K562 (cell line): Measurements from ENCODE around the gene GRK3. TPM values are rescaled to one million over a fixed set of nuclear protein-coding genes. Genes with fewer than 3 reads are reported as not detected.
A peak's percentile ranks its signal among the peaks of the same experiment; 100 is the strongest.

Experiments used
- BHLHE40 ChIP-seq: IDR thresholded peaks from 2 replicates; pipeline ENCODE4 v1.6.1; 2011; ENCODE audit warnings: low read length, improper control_type of control experiment
- BRCA1 ChIP-seq, 2 experiments: fragments of 450-650 bp in 1 of 2; sonication (generic) in 1 of 2; formaldehyde crosslinking in 1 of 2; IDR thresholded peaks; 2 replicates each; pipeline versions ENCODE4 v1.5.0 to v1.6.1; 2017 to 2020; ENCODE audit warnings: mild to moderate bottlenecking in 1 of 2, missing genetic modification reagents in 1 of 2
- CTBP1 ChIP-seq: fragments of 450-650 bp; IDR thresholded peaks from 2 replicates; pipeline ENCODE4 v1.6.1; 2016; ENCODE audit warnings: borderline replicate concordance
- ESRRA ChIP-seq: fragments of 450-650 bp; IDR thresholded peaks from 2 replicates; pipeline ENCODE4 v1.6.1; 2014; ENCODE audit warnings: low read depth, mild to moderate bottlenecking, moderate library complexity, borderline replicate concordance
- HDAC3 ChIP-seq: fragments of 450-650 bp; IDR thresholded peaks from 2 replicates; pipeline ENCODE4 v1.6.1; 2018; ENCODE audit warnings: borderline replicate concordance, mild to moderate bottlenecking, moderate library complexity; ENCODE audit not compliant: partially characterized antibody
- L3MBTL2 ChIP-seq: fragments of 450-650 bp; IDR thresholded peaks from 2 replicates; pipeline ENCODE4 v1.6.1; 2016; ENCODE audit warnings: mild to moderate bottlenecking, moderate library complexity
- NCOA2 ChIP-seq, 2 experiments: fragments of 450-650 bp; IDR thresholded peaks; 2 replicates each; pipeline ENCODE4 v1.6.1; 2018; ENCODE audit warnings: mild to moderate bottlenecking in 2 of 2, moderate library complexity in 1 of 2; ENCODE audit not compliant: partially characterized antibody in 2 of 2
- RBM39 ChIP-seq: fragments of 200-400 bp; formaldehyde crosslinking; optimal IDR thresholded peaks from 2 replicates; pipeline ENCODE3; 2018; ENCODE audit warnings: low read depth, low read length
- YY1 ChIP-seq, 3 experiments: IDR thresholded peaks; 2 replicates each; pipeline ENCODE4 v1.6.1; 2011; ENCODE audit warnings: low read length in 2 of 3, mild to moderate bottlenecking in 2 of 3, moderate library complexity in 2 of 3, borderline replicate concordance in 1 of 3, control low read depth in 1 of 3, low read depth in 1 of 3; ENCODE audit not compliant: insufficient read depth in 3 of 3, insufficient replicate concordance in 2 of 3, control insufficient read depth in 1 of 3, insufficient read length in 1 of 3; ENCODE audit errors: extremely low read depth in 1 of 3
- ZEB2 ChIP-seq: fragments of 450-650 bp; IDR thresholded peaks from 2 replicates; pipeline ENCODE4 v1.6.1; 2016
- ZNF764 ChIP-seq: fragments of 250-450 bp; sonication (Bioruptor Pico); IDR thresholded peaks from 2 replicates; pipeline ENCODE4 v1.4.0; 2020; ENCODE audit warnings: low read depth, mild to moderate bottlenecking, moderate library complexity
- polyA plus RNA-seq, 8 experiments: library from polyadenylated mRNA; depleted of rRNA in 4 of 8; stranded (reverse) in 5 of 8; unstranded in 3 of 8; fragments of >200 nt; fragmentation: Nextera tagmentation in 2 of 8; fragmentation: Illumina TruSeq in 1 of 8; extraction: Ambion mirVana in 2 of 8; extraction: Trizol in 1 of 8; gene quantifications; 2 replicates each; pipeline versions ENCODE4 v1.2.1 to v1.2.3, GENCODE V29; 2011 to 2014; ENCODE audit warnings: inconsistent platforms in 1 of 8, missing spikeins in 1 of 8
- total RNA-seq, 7 experiments: library from RNA; depleted of rRNA in 6 of 7; stranded (reverse); fragments of >200 nt in 6 of 7; fragmentation: Illumina TruSeq in 2 of 7; extraction: Trizol in 2 of 7; gene quantifications; 2 replicates each; pipeline versions ENCODE4 v1.2.1 to v1.2.3, GENCODE V29; 2011 to 2021; ENCODE audit warnings: low replicate concordance in 1 of 7
- TF ChIP-seq, protein P1 (sequence below): fragments of 450-650 bp; IDR thresholded peaks from 2 replicates; pipeline ENCODE4 v1.6.1; 2016; ENCODE audit warnings: borderline replicate concordance
- TF ChIP-seq, protein P2 (sequence below): conservative IDR thresholded peaks from 2 replicates; pipeline ENCODE4 v1.6.1; 2011; ENCODE audit warnings: low read depth, mild to moderate bottlenecking, low read length; ENCODE audit not compliant: control insufficient read depth
- TF ChIP-seq, protein P3 (sequence below): fragments of 450-650 bp; formaldehyde crosslinking; IDR thresholded peaks from 2 replicates; pipeline ENCODE4 v1.4.0; 2022; ENCODE audit warnings: missing genetic modification characterization
- TF ChIP-seq, protein P4 (sequence below): IDR thresholded peaks from 2 replicates; pipeline ENCODE4 v1.6.1; 2016; ENCODE audit warnings: missing genetic modification characterization, missing compliant biosample characterization
- TF ChIP-seq, protein P5 (sequence below): fragments of 250-450 bp; sonication (Bioruptor Pico); IDR thresholded peaks from 2 replicates; pipeline ENCODE4 v1.4.0; 2020; ENCODE audit warnings: mild to moderate bottlenecking, moderate library complexity

GRK3 gene
- total and polyA plus RNA-seq, 9 of the 15 experiments (the other 6 are each of a cell fraction or from before 2014, with no cell fraction given), result 1.4 to 7.6 (median 3.6) TPM

DNA sequence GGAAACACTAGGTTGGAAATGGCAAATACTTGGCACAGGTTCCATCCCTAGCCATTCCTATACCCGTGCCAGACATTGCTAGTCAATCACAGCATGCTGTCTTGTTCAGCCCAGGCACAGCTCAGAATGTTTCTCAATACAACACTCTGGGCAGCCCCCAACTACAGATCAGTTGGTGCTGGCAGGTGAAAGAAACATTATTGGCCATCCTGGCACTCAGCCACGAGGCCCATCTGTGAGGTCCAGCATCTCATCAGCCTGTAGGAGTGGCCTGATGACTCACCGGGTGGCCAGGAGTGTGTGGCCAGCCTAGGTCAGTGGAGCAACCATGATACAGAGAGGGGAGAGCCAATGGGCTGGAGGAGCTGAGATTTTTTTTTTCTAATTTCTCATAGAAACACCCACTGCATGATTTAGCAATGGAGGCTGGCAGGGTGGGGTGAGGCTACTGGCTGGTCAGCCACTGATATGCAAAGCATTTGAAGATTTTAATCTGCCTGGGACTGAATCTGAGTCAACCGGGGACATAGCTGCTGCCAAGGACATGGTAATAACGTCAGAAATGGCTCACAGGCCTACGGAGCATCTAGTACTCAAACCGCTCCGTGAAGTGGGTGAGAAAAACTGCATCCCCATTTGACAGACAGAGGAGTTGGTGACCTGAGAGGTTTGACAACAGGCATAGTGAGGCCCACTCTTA is 182.9 kb downstream of the GRK3 start (continued):
- TF ChIP-seq, protein P1, sequence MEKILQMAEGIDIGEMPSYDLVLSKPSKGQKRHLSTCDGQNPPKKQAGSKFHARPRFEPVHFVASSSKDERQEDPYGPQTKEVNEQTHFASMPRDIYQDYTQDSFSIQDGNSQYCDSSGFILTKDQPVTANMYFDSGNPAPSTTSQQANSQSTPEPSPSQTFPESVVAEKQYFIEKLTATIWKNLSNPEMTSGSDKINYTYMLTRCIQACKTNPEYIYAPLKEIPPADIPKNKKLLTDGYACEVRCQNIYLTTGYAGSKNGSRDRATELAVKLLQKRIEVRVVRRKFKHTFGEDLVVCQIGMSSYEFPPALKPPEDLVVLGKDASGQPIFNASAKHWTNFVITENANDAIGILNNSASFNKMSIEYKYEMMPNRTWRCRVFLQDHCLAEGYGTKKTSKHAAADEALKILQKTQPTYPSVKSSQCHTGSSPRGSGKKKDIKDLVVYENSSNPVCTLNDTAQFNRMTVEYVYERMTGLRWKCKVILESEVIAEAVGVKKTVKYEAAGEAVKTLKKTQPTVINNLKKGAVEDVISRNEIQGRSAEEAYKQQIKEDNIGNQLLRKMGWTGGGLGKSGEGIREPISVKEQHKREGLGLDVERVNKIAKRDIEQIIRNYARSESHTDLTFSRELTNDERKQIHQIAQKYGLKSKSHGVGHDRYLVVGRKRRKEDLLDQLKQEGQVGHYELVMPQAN, result no peak
- TF ChIP-seq YY1 (IDR thresholded peaks at IDR 0.05; ENCODE audit: borderline replicate concordance in 1 of 3, control insufficient read depth in 1 of 3, extremely low read depth in 1 of 3, insufficient read depth in 3 of 3, insufficient read length in 1 of 3, insufficient replicate concordance in 2 of 3, low read depth in 1 of 3, low read length in 2 of 3), result no peak
- no peak for TF ChIP-seq BRCA1 (IDR thresholded peaks at IDR 0.05)
- TF ChIP-seq BRCA1 (CRISPR knock-in tag; IDR thresholded peaks at IDR 0.05), result no peak
- 0 out of 2 replicates have a peak, but pooled peaks have one; percentile 33 for TF ChIP-seq ESRRA
- peak; percentile 48; the same call in 1 of the 2 replicates for TF ChIP-seq L3MBTL2
- peak; percentile 67 for TF ChIP-seq CTBP1
- no peak for TF ChIP-seq HDAC3
- TF ChIP-seq ZNF764 (CRISPR knock-in tag), result no peak
- TF ChIP-seq, protein P2, sequence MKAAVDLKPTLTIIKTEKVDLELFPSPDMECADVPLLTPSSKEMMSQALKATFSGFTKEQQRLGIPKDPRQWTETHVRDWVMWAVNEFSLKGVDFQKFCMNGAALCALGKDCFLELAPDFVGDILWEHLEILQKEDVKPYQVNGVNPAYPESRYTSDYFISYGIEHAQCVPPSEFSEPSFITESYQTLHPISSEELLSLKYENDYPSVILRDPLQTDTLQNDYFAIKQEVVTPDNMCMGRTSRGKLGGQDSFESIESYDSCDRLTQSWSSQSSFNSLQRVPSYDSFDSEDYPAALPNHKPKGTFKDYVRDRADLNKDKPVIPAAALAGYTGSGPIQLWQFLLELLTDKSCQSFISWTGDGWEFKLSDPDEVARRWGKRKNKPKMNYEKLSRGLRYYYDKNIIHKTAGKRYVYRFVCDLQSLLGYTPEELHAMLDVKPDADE, result no peak
- no peak for TF ChIP-seq RBM39
- no peak for TF ChIP-seq BHLHE40
- TF ChIP-seq, protein P3, sequence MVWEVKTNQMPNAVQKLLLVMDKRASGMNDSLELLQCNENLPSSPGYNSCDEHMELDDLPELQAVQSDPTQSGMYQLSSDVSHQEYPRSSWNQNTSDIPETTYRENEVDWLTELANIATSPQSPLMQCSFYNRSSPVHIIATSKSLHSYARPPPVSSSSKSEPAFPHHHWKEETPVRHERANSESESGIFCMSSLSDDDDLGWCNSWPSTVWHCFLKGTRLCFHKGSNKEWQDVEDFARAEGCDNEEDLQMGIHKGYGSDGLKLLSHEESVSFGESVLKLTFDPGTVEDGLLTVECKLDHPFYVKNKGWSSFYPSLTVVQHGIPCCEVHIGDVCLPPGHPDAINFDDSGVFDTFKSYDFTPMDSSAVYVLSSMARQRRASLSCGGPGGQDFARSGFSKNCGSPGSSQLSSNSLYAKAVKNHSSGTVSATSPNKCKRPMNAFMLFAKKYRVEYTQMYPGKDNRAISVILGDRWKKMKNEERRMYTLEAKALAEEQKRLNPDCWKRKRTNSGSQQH (CRISPR knock-in tag), result no peak
- TF ChIP-seq NCOA2 (IDR thresholded peaks at IDR 0.05; ENCODE audit: partially characterized antibody in 2 of 2), result no peak
- TF ChIP-seq, protein P4, sequence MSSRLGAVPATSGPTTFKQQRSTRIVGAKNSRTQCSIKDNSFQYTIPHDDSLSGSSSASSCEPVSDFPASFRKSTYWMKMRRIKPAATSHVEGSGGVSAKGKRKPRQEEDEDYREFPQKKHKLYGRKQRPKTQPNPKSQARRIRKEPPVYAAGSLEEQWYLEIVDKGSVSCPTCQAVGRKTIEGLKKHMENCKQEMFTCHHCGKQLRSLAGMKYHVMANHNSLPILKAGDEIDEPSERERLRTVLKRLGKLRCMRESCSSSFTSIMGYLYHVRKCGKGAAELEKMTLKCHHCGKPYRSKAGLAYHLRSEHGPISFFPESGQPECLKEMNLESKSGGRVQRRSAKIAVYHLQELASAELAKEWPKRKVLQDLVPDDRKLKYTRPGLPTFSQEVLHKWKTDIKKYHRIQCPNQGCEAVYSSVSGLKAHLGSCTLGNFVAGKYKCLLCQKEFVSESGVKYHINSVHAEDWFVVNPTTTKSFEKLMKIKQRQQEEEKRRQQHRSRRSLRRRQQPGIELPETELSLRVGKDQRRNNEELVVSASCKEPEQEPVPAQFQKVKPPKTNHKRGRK (tag), result no peak
- TF ChIP-seq ZEB2, result no peak; the same call in 1 of the 2 replicates
- TF ChIP-seq, protein P5, sequence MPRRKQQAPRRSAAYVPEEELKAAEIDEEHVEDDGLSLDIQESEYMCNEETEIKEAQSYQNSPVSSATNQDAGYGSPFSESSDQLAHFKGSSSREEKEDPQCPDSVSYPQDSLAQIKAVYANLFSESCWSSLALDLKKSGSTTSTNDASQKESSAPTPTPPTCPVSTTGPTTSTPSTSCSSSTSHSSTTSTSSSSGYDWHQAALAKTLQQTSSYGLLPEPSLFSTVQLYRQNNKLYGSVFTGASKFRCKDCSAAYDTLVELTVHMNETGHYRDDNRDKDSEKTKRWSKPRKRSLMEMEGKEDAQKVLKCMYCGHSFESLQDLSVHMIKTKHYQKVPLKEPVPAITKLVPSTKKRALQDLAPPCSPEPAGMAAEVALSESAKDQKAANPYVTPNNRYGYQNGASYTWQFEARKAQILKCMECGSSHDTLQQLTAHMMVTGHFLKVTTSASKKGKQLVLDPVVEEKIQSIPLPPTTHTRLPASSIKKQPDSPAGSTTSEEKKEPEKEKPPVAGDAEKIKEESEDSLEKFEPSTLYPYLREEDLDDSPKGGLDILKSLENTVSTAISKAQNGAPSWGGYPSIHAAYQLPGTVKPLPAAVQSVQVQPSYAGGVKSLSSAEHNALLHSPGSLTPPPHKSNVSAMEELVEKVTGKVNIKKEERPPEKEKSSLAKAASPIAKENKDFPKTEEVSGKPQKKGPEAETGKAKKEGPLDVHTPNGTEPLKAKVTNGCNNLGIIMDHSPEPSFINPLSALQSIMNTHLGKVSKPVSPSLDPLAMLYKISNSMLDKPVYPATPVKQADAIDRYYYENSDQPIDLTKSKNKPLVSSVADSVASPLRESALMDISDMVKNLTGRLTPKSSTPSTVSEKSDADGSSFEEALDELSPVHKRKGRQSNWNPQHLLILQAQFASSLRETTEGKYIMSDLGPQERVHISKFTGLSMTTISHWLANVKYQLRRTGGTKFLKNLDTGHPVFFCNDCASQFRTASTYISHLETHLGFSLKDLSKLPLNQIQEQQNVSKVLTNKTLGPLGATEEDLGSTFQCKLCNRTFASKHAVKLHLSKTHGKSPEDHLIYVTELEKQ, result no peak
